ENCODE results near the gene ELL2.
A peak's percentile ranks its signal among the peaks of the same experiment; 100 is the strongest.

The ELL2 gene

GRCh38 chr5:95925378-95925744 is 36.3 kb downstream of the ELL2 start:
- no peaks in the 10 kb centered on the region for H3K9me3 ChIP-seq (ENCODE audit: severe bottlenecking)
- peak overlapping the region; percentile 69 for H3K27ac ChIP-seq (ENCODE audit: poor library complexity, severe bottlenecking)
- H3K36me3 ChIP-seq (ENCODE audit: low read depth), result peaks cover 83% of the 10 kb centered on the region
- H3K4me1 ChIP-seq (ENCODE audit: insufficient read depth, poor library complexity, severe bottlenecking), result peaks cover 65% of the 10 kb centered on the region
- DNase-seq (ENCODE audit: low spot score), result no peak
- ATAC-seq (ENCODE audit: low read depth), result peak; percentile 31
- no peak overlapping the region for H3K4me3 ChIP-seq (ENCODE audit: severe bottlenecking)
- H3K27me3 ChIP-seq (ENCODE audit: insufficient read depth, poor library complexity, severe bottlenecking), result no peaks in the 10 kb centered on the region
- no peak for TF ChIP-seq CTCF (IDR thresholded peaks at IDR 0.05; ENCODE audit: poor library complexity, severe bottlenecking)

- no peak overlapping the region for H3K4me3 ChIP-seq (ENCODE audit: severe bottlenecking)
- TF ChIP-seq CTCF (IDR thresholded peaks at IDR 0.05; ENCODE audit: poor library complexity, severe bottlenecking), result no peak
- H3K9me3 ChIP-seq (ENCODE audit: severe bottlenecking), result no peaks in the 10 kb centered on the region
- DNase-seq (ENCODE audit: low spot score) (no peak), ATAC-seq (ENCODE audit: low read depth) (peak; percentile 87)
- no peaks in the 10 kb centered on the region for H3K27me3 ChIP-seq (ENCODE audit: insufficient read depth, poor library complexity, severe bottlenecking)
- H3K27ac ChIP-seq (ENCODE audit: poor library complexity, severe bottlenecking), result peak overlapping the region; percentile 69
- peaks cover 82% of the 10 kb centered on the region for H3K36me3 ChIP-seq (ENCODE audit: low read depth)
- H3K4me1 ChIP-seq (ENCODE audit: insufficient read depth, poor library complexity, severe bottlenecking), result peaks cover 67% of the 10 kb centered on the region
These were observed 36.8 kb downstream of the ELL2 start for GRCh38 chr5:95924720-95925377.

GRCh38 chr5:95923918-95924544 is 37.6 kb downstream of the ELL2 start:
- no peaks in the 10 kb centered on the region for H3K9me3 ChIP-seq (ENCODE audit: severe bottlenecking)
- H3K4me3 ChIP-seq (ENCODE audit: severe bottlenecking), result no peak overlapping the region
- H3K36me3 ChIP-seq (ENCODE audit: low read depth), result peaks cover 84% of the 10 kb centered on the region
- H3K4me1 ChIP-seq (ENCODE audit: insufficient read depth, poor library complexity, severe bottlenecking), result peaks cover 71% of the 10 kb centered on the region
- TF ChIP-seq CTCF (IDR thresholded peaks at IDR 0.05; ENCODE audit: poor library complexity, severe bottlenecking), result no peak
- no peak for DNase-seq (ENCODE audit: low spot score)
- peak overlapping the region; percentile 69 for H3K27ac ChIP-seq (ENCODE audit: poor library complexity, severe bottlenecking)
- H3K27me3 ChIP-seq (ENCODE audit: insufficient read depth, poor library complexity, severe bottlenecking), result no peaks in the 10 kb centered on the region
- no peak for ATAC-seq (ENCODE audit: low read depth)

GRCh38 chr5:95922798-95923197 is 38.9 kb downstream of the ELL2 start:
- peak overlapping the region; percentile 69 for H3K27ac ChIP-seq (ENCODE audit: poor library complexity, severe bottlenecking)
- H3K4me3 ChIP-seq (ENCODE audit: severe bottlenecking), result no peak overlapping the region
- peaks cover 84% of the 10 kb centered on the region for H3K36me3 ChIP-seq (ENCODE audit: low read depth)
- peaks cover 63% of the 10 kb centered on the region for H3K4me1 ChIP-seq (ENCODE audit: insufficient read depth, poor library complexity, severe bottlenecking)
- H3K9me3 ChIP-seq (ENCODE audit: severe bottlenecking), result no peaks in the 10 kb centered on the region
- DNase-seq (ENCODE audit: low spot score) (no peak), ATAC-seq (ENCODE audit: low read depth) (no peak)
- no peaks in the 10 kb centered on the region for H3K27me3 ChIP-seq (ENCODE audit: insufficient read depth, poor library complexity, severe bottlenecking)
- no peak for TF ChIP-seq CTCF (IDR thresholded peaks at IDR 0.05; ENCODE audit: poor library complexity, severe bottlenecking)

GRCh38 chr5:95921501-95921900 is 40.1 kb downstream of the ELL2 start:
- no peak for DNase-seq (ENCODE audit: low spot score)
- no peak for TF ChIP-seq CTCF (IDR thresholded peaks at IDR 0.05; ENCODE audit: poor library complexity, severe bottlenecking)
- H3K36me3 ChIP-seq (ENCODE audit: low read depth), result peaks cover 89% of the 10 kb centered on the region
- H3K4me3 ChIP-seq (ENCODE audit: severe bottlenecking), result no peak overlapping the region
- H3K9me3 ChIP-seq (ENCODE audit: severe bottlenecking), result no peaks in the 10 kb centered on the region
- peak overlapping the region; percentile 69 for H3K27ac ChIP-seq (ENCODE audit: poor library complexity, severe bottlenecking)
- 0 out of 3 replicates have a peak, but pooled peaks have one; percentile 13 for ATAC-seq (ENCODE audit: low read depth)
- H3K4me1 ChIP-seq (ENCODE audit: insufficient read depth, poor library complexity, severe bottlenecking), result peaks cover 57% of the 10 kb centered on the region
- H3K27me3 ChIP-seq (ENCODE audit: insufficient read depth, poor library complexity, severe bottlenecking), result no peaks in the 10 kb centered on the region
